DMS79 (cell line): ENCODE results near the gene PARD3B.

Experiments used
- DNase-seq: peaks from one replicate; lab custom pipeline; 2025; lab: John Stamatoyannopoulos, UW

The PARD3B gene

GRCh38 chr2:204842068-204842467 is 296.8 kb downstream of the PARD3B start:
- DNase-seq, result no peak

DNA sequence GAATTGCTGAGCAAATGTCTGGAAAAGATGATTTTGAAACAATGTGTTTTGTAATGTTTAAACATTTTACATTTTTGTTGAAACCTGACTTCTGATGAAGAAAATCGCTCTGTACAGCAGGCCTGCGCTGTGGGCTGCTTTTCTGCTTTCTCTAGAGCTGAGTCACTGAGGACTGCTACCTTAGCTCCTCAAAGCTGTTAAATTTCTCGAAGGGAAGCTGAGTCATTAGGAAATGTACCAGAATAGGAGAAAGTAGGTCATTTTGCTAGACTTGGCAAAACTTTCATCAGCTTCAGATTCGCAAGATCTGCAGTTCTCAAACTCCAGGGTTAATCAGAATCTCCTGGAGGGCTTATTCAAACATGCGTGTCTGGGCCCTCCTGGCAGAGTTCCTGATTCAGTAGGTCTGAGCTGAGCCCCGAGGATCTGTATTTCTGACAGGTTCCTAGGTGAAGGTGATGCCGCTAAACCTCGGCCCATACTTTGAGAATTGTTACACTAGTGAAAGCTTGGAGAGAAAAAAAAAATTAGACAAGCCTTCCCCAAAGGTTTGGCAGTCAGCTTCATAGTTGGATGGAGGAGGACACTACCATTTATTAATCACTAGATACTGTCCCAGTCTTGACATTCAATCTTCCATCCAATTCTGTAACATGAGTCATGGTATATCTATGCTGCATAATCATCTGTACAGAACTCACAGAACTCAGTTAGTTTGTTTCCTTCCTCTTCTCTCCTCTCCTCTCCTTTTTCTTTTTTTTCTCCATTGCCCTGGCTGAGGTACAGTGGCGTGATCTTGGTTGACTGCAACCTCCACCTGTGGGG is 297.6 kb downstream of the PARD3B start:
- no peak for DNase-seq

DNA sequence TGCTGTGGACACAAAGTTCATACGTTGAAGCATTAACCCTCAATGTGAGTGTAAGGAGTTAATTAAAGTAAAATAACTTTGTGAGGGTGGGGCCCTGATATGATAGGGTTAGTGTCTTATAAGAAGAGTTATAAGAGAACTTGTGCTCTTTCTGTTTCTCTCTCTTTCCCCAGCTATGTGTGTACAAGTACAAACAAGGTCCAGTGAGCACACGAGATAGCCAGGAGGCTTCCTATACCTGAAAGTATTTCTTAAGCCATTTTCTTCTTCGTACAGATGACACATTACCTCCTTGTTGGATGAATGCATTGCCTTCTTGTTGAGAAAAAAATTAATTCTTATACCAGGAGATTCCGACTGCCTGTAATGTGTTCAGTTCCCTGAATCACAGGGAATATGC is 301.2 kb downstream of the PARD3B start:
- no peak for DNase-seq

GRCh38 chr2:204849892-204850291 is 304.6 kb downstream of the PARD3B start:
- peak; percentile 20 for DNase-seq

GRCh38 chr2:204850581-204850980 is 305.3 kb downstream of the PARD3B start:
- DNase-seq, result no peak

DNA sequence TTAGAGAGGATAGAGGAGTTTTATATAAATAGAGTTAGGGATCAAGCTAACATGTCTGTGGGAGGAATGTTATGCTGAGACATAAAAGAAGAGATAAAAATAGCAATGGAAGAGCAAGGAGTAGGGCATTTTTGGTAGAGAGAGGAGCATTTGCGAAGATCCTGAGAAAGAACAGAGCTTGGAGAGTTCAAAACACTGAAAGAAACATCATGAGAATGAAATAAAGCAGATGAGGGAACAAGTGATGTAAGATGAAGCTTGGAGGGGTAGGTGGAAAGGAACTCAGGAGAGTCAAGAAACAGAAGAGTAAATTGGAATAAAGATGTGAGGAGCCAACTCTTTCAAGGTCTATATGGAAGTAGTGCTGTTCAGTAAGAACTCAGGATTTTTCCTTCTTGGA is 308.6 kb downstream of the PARD3B start:
- no peak for DNase-seq

GRCh38 chr2:204860274-204860673 is 315.0 kb downstream of the PARD3B start:
- no peak for DNase-seq

- no peak for DNase-seq
Measured at GRCh38 chr2:204862809-204863208, 317.5 kb downstream of the PARD3B start.

DNA sequence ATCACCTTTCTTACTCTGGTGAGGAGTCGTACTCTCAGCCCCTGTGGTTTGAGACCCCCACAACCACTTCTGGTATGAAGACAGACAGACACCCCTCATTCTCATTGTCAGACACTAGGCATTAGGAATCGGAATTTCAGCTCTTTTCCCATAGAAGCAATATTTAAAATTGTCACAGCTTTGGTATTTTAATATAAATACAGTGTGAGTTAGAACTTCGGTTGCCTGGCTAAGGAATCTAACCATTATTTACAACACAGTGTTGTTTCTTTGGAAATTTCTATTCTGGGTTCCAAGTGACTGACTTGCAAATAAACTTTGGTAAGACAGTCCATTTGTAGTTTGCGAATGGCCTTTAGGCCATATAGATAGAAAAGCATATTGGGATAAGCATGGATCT is 318.1 kb downstream of the PARD3B start:
- DNase-seq, result no peak

- no peak for DNase-seq
Measured at GRCh38 chr2:204869132-204869823, 324.0 kb downstream of the PARD3B start.

GRCh38 chr2:204870053-204870452 is 324.8 kb downstream of the PARD3B start:
- DNase-seq, result no peak

DNA sequence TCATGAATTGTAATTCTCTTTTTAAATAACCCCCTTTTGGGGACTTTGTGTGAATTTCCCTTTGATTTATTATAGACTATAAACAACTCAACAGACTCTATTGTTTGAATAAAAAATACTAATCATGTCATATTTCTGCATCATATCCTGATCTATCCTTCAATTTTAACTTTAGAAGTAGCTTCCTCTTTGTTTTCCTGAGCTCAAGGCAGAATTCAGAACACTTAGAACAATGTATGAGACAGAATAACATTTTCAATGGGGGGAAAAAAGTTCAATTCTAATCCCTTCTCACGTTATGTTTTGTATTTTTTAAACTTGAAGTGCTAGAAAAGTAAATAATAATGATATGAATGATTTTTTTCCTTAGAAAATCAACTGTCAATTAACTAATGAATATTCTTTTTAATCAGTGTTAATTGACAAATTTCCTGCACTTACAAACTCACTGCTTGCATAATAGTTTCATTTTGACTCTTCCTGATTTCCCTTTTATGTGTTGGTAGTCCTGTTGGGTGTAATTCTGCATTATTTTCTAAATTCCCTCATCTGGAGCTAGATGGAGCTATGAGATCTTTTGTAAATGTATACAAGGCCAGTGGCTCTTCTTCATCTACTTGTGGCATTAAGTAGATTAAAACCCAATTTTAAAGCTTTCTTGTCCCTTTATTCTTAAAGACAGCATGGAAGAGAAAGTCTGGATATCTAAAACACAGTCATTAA is 326.1 kb downstream of the PARD3B start:
- no peak for DNase-seq

- no peak for DNase-seq
Measured at GRCh38 chr2:204876311-204876710, 331.0 kb downstream of the PARD3B start.

- DNase-seq, result no peak
Measured at GRCh38 chr2:204877691-204878090, 332.4 kb downstream of the PARD3B start.

DNA sequence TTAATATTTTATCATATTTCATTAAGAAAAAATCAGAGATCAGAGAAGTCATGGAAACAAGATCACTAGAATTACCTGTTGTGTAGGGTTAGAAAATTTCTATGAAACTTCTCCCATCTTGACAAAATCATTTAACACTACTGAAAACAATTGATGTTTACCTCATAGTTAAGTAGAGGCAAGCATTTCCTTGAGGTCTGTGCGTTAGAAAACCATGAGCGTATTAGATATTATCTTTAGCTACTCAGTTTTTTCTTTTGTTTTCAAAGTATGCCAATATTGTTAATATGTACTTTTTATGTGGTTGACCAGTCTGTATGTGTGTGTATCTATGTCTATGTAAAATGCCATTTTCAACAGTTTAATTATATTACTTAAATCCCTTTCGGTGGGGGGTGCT is 335.7 kb downstream of the PARD3B start:
- no peak for DNase-seq

DNA sequence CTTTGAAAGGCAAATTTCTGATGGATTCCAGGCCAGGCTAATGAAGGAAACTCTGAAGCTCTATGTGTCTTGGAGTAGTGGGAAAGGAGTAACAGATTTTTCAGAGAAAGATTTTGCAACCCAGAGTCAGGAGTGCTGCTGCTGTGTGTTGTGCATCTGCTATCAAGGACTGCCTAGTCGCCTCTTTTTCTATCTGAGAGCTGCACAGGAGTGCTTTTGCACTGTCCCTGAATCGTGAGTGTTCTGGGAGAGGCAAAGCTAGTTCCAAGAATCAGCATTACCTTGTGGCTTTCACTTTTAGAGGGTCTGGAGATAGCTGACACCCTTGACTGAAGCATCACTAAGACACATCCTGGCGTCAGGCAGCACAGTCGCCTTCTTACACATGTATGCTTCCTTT is 336.4 kb downstream of the PARD3B start:
- no peak for DNase-seq

GRCh38 chr2:204885747-204886146 is 340.5 kb downstream of the PARD3B start:
- DNase-seq, result no peak

- no peak for DNase-seq
Measured at GRCh38 chr2:204886713-204887112, 341.4 kb downstream of the PARD3B start.

DNA sequence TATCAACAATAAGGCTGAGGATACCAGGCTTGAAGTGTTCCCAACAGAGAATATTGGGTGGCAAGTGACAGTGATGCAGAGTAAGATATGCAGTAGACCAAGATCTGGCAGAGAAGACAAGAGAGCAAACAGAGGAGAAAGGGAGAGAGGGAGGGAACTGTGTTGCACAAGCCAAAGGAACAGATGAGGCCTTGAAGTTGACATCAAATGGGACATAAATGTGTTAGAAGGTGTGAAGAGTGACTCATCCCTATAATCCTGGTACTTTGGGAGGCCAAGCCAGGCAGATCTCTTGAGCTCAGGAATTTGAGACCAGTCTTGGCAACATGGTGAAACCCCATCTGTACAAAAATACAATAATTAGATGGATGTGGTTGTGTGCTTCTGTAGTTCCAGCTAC is 342.9 kb downstream of the PARD3B start:
- DNase-seq, result no peak

GRCh38 chr2:204890680-204891079 is 345.4 kb downstream of the PARD3B start:
- no peak for DNase-seq

GRCh38 chr2:204891739-204892138 is 346.5 kb downstream of the PARD3B start:
- DNase-seq, result no peak

GRCh38 chr2:204892506-204893255 is 347.4 kb downstream of the PARD3B start:
- no peak for DNase-seq
